CD4-positive, alpha-beta T cell treated with Interleukin-1 beta for 1 hour (primary cell): ENCODE results near the gene TRIM60.
"Not testable (repeated sequence)": the region's sequence is repeated elsewhere in the genome, so short reads cannot be mapped to it uniquely, and the experiment has no call there.

Source experiments
- DNase-seq, 2 donors: peaks; one replicate each; pipeline ENCODE4 v3.0.0-alpha.2; 2020 to 2022

TRIM60 gene

GRCh38 chr4:165031436-165032211, at the start of gene TRIM60:
TRIM60 (plus strand) TSS chr4:165031999; CDS start chr4:165040073, 8,074 bp downstream.
- no peak for DNase-seq

- no peak for DNase-seq
Measured at GRCh38 chr4:164989471-164989870, 42.3 kb upstream of the TRIM60 start.

GRCh38 chr4:164990786-164991185, 41.0 kb upstream of the TRIM60 start:
- not testable (repeated sequence) for DNase-seq

GRCh38 chr4:164996123-164996522, 35.7 kb upstream of the TRIM60 start:
- not testable (repeated sequence) for DNase-seq

GRCh38 chr4:164997324-164997723, 34.5 kb upstream of the TRIM60 start:
- no peak for DNase-seq

- DNase-seq, result no peak
Measured at GRCh38 chr4:164997941-164998340, 33.9 kb upstream of the TRIM60 start.

- not testable (repeated sequence) for DNase-seq
Measured at GRCh38 chr4:164998526-164999080, 33.2 kb upstream of the TRIM60 start.

- DNase-seq, result not testable (repeated sequence)
Measured at GRCh38 chr4:165001957-165002356, 29.8 kb upstream of the TRIM60 start.

- no peak for DNase-seq
Measured at GRCh38 chr4:165005352-165005925, 26.4 kb upstream of the TRIM60 start.

GRCh38 chr4:165006456-165006855, 25.3 kb upstream of the TRIM60 start:
- DNase-seq, result no peak

- DNase-seq, result no peak
Measured at GRCh38 chr4:165006886-165007285, 24.9 kb upstream of the TRIM60 start.

GRCh38 chr4:165009493-165010227, 22.1 kb upstream of the TRIM60 start:
- DNase-seq, result no peak

GRCh38 chr4:165010487-165010886, 21.3 kb upstream of the TRIM60 start:
- DNase-seq, result no peak

GRCh38 chr4:165010991-165011390, 20.8 kb upstream of the TRIM60 start:
- no peak for DNase-seq

- DNase-seq, result no peak
Measured at GRCh38 chr4:165011403-165011802, 20.4 kb upstream of the TRIM60 start.

- DNase-seq, result no peak
Measured at GRCh38 chr4:165013691-165014090, 18.1 kb upstream of the TRIM60 start.

- DNase-seq, result no peak
Measured at GRCh38 chr4:165016971-165017370, 14.8 kb upstream of the TRIM60 start.

- DNase-seq, result not testable (repeated sequence)
Measured at GRCh38 chr4:165019995-165020394, 11.8 kb upstream of the TRIM60 start.

- not testable (repeated sequence) for DNase-seq
Measured at GRCh38 chr4:165025782-165026181, 6.0 kb upstream of the TRIM60 start.

- no peak for DNase-seq
Measured at GRCh38 chr4:165027762-165028402, 3.9 kb upstream of the TRIM60 start.

- no peak for DNase-seq
Measured at GRCh38 chr4:165048170-165048569, 16.4 kb downstream of the TRIM60 start.

- no peak for DNase-seq
Measured at GRCh38 chr4:165052627-165053026, 20.8 kb downstream of the TRIM60 start.

- no peak for DNase-seq
Measured at GRCh38 chr4:165053645-165054044, 21.8 kb downstream of the TRIM60 start, which contains the start of gene TRIM75. TRIM75 (plus strand) TSS chr4:165053866; CDS start chr4:165059148, 5,282 bp downstream.
